ENCODE results near the gene SUDS3.

GRCh38 chr12:118417942-118418341 lies 41.6 kb downstream of the SUDS3 start:
- TF ChIP-seq CTCF (IDR thresholded peaks at IDR 0.05): no peak
- no peak for TF ChIP-seq POLR2A (IDR thresholded peaks at IDR 0.05)

All from right lobe of liver (tissue), 4 donors.